GM19468 (cell line): ENCODE measurements around the gene ICAM4.
"Not testable (repeated sequence)": the region's sequence is repeated elsewhere in the genome, so short reads cannot be mapped to it uniquely, and the experiment has no call there.

Source experiments
- ATAC-seq: cut with Tn5 transposase; IDR thresholded peaks from one replicate; pipeline ENCODE4 v1.9.1; 2021; ENCODE audit warnings: mild to moderate bottlenecking, moderate library complexity, moderate number of reproducible peaks; ENCODE audit not compliant: unreplicated experiment; ENCODE audit errors: extremely low read depth

The ICAM4 gene

DNA sequence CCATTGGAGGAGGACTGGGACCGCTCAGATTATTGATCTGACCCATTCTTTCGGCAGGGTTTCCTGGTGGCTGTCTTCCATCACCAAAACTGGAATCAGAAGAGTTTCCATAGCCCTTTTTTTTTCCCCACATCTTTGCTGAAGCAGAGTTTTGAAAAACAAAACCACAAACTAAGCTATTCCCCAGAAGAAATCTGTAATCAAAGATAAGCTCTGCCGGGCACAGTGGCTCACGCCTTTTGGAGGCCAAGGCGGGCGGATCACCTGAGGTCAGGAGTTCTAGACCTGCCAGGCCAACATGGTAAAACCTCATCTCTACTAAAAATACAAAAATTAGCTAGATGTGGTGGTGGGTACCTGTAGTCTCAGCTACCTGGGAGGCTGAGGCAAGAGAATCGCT lies 20.0 kb upstream of the ICAM4 start:
- no peak for ATAC-seq

DNA sequence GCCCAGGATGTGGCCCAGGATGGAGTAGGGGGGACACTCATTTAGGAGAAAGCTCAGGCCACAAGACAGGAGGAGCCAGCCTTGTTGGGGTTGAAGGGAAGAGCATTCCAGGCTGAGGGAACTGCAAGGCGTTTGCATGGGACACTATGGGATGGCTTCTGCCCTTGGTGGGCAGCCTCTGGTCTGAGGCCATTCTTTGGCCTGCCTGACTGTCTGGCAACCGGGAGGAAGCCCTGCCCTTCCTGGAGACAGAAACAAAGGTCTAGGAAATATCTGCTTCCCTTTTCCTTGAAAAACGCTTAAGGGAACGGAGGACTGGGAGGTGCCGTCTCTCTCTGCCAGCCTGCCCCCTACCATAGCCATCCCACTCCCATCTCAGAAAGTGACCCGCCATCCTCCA lies 18.7 kb upstream of the ICAM4 start:
- no peak for ATAC-seq

DNA sequence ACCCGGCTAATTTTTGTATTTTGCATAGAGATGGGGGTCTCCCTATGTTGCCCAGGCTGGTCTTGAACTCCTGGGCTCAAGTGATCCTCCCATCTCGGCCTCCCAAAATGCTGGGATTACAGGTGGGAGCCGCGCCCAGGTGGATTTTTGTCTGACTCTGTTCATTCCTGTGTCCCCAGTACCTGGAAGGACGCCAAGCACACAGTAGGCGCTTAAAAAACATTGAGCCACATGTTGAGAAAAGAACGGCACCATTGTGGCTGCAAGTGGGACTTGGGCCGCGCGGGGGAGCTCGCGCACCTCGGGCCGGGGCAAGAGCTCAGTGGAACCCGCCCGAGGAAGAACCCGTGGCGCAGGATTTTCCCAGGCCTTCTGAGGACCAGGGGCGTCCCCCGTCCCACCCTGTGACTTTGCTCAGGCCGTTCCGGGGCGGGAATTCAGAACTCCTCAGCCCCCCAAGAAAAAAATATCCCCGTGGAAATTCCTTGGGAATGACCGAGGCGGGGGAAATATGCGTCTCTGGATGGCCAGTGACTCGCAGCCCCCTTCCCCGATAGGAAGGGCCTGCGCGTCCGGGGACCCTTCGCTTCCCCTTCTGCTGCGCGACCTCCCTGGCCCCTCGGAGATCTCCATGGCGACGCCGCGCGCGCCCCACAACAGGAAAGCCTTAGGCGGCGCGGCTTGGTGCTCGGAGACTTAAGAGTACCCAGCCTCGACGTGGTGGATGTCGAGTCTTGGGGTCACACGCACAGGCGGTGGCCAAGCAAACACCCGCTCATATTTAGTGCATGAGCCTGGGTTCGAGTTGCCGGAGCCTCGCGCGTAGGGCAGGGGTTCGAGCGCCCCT lies 17.2 kb upstream of the ICAM4 start:
- ATAC-seq = no peak

DNA sequence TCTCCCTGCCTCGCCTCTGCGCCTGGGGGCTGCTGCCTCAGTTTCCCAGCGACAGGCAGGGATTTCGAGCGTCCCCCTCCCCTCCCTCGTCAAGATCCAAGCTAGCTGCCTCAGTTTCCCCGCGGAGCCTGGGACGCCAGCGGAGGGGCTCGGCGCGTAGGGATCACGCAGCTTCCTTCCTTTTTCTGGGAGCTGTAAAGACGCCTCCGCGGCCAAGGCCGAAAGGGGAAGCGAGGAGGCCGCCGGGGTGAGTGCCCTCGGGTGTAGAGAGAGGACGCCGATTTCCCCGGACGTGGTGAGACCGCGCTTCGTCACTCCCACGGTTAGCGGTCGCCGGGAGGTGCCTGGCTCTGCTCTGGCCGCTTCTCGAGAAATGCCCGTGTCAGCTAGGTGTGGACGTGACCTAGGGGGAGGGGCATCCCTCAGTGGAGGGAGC lies 16.6 kb upstream of the ICAM4 start:
- ATAC-seq = no peak

DNA sequence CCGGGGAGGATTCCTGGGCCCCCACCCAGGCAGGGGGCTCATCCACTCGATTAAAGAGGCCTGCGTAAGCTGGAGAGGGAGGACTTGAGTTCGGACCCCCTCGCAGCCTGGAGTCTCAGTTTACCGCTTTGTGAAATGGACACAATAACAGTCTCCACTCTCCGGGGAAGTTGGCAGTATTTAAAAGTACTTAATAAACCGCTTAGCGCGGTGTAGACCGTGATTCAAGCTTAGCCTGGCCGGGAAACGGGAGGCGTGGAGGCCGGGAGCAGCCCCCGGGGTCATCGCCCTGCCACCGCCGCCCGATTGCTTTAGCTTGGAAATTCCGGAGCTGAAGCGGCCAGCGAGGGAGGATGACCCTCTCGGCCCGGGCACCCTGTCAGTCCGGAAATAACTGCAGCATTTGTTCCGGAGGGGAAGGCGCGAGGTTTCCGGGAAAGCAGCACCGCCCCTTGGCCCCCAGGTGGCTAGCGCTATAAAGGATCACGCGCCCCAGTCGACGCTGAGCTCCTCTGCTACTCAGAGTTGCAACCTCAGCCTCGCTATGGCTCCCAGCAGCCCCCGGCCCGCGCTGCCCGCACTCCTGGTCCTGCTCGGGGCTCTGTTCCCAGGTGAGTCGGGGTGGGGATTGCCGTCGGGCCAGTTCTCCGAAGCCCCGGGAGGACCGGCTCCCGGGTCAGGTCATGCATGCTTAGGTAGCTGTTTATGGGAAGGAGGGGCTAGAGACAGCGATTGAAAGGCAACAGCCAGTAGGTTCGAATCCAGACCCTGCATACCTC lies 15.9 kb upstream of the ICAM4 start, which contains the start of gene ICAM1:
Gene ICAM1 (plus strand): TSS at position 505 of the 779 bp plus-strand sequence. CDS start 40 bp downstream, at position 545.
- peak; percentile 25 for ATAC-seq

DNA sequence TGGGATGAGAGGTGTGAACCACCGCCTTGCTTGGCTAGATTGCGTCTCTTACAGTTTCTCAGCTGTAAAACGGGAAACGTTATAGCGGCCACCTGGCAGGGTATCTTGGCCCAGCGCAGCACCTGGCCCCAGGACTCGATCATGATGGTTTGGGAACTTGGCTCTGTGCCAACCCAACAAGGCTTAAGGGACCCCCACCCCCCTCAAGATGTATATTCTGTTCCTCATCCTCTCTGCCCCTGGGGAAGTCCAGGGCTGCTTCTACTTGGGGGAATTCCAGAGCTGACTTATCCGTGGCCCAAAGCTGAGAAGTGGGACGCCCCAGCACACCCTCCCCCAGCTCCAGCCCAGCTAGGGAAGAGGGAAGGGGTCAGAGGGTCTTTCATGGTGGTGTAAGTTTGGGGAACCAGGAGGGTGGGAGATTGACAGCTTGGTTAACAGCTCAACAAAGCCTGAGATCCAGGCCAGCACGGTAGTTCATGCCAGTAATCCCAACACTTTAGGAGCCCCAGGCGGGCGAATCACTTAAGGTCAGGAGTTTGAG lies 15.1 kb upstream of the ICAM4 start:
- no peak for ATAC-seq

DNA sequence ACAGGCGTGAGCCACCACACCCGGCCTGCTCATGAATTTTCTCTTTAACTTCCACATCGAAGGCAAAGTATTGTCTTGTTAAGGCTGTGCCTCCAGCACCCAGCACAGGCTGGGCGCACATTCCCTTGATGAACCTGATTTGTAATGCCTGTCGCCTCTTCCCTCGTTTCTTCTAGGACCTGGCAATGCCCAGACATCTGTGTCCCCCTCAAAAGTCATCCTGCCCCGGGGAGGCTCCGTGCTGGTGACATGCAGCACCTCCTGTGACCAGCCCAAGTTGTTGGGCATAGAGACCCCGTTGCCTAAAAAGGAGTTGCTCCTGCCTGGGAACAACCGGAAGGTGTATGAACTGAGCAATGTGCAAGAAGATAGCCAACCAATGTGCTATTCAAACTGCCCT lies 12.2 kb upstream of the ICAM4 start:
- no peak for ATAC-seq

DNA sequence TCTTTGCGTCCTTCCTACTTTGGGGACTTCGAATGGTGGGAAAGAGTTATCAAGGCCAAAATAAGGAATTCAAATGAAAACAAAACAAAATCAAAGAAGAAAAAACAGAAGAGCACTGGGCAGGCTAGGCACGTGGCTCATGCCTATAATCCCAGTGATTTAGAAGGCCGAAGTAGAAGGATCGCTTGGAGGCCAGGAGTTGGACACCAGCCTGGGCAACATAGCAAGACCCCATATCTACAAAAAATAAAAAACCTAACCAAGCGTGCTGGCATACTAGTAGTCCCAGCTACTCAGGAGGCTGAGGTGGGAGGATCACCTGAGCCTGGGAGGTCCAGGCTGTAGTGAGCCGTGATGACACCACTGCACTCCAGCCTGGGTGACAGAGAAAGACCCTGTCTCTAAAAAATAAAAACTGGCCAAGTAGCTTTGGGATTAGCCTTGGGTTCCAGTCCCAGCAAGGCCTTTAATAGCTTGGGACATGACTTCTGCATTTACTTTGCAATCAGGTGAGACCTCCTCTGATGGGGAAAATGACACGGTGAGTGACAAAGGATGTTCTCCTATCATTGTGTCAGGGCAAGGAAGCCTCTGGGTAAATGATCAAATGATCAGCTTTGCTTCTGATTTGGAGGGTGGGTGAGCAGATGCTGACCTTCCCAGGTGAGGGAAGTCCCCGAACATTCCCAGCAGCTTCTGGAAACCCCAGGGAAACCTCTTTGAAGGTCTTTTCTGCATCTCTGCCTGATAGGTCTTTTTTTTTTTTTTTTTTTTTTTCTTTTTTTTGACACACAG lies 8.8 kb upstream of the ICAM4 start:
- ATAC-seq = no peak

DNA sequence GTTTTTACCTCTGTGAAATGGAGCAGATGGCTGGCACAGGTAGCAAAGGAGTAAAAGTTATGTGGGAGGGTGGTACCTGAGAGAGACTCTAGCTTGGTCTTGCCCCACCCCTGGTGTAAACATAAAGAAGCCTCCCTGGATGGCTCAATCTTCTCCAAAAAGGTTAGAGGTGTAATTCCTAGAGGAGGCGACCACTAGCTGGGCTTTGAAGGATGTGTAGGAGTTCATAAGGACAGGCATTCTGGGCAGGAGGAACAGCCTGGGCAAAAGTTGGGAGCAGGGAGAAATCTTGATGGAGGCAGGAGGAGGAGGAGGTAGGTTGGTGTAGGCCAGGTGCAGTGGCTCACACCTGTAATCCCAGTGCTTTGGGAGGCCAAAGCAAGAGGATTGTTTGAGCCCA lies 7.8 kb upstream of the ICAM4 start:
- no peak for ATAC-seq

DNA sequence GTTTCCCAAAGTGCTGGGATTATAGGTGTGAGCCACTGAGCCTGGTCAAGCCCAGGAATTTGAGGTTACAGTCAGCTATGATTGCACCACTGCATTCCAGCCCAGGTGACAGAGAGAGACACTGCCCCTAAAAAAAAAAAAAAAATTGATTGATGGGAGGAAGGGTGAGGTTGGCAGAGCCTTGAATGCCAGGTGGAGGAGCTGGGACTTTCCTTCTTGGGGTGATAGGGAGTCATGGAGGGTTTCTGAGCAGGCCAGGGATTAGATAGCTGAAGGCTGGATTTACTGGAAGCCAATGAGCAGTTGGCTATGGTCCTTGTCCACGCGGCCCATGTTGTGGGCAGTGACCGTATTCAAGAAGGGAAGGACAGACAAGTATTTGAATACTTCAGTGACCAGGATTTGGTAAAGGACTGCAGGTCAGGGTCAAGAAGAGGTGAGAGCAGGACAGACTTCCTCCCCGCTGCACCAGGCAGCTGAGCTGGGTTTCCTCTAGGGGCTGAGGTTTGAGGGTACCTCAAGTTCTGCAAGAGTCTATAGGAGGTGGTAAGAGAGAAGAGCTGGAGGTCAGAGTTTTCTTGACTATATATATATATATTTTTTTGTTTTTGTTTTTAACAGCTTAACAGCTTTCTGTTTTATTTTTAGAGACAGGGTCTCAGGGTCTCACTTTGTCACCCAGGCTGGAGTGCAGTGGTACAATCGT lies 6.9 kb upstream of the ICAM4 start:
- no peak for ATAC-seq

DNA sequence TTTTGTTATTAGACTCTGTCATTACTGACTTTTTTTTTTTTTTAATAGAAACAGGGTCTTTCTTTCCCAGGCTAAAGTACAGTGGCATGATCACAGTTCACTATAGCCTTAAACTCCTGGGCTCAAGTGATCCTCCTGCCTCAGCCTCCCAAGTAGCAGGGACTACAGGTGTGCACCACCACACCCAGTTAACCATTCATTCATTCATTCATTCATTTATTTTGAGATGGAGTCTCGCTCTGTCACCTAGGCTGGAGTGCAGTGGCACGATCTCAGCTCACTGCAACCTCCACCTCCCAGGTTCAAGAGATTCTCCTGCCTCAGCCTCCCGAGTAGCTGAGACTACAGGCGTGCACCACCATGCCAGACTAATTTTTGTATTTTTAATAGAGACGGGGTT lies 4.7 kb upstream of the ICAM4 start:
- not testable (repeated sequence) for ATAC-seq

DNA sequence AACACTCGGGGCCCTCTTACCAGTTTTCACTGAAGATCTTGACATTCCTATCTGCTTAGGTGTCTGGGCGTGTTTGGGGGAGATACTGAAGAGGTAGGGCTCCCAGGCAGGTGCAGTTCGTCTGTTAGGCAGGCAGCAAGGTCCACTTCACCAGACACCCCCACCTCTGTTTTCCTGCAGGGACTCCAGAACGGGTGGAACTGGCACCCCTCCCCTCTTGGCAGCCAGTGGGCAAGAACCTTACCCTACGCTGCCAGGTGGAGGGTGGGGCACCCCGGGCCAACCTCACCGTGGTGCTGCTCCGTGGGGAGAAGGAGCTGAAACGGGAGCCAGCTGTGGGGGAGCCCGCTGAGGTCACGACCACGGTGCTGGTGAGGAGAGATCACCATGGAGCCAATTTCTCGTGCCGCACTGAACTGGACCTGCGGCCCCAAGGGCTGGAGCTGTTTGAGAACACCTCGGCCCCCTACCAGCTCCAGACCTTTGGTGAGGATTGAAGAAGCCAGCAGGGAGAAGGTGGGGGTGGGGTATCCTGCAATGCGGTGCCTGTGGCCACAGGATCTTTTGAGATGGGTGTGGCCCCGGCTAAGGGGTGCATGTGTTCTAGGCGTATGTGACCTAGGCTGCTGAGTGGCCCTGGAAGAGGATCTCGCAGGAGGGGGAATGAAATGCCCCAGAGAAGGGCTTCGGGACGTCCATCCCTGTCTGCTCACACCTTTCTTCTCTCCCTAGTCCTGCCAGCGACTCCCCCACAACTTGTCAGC lies 3.3 kb upstream of the ICAM4 start:
- ATAC-seq = no peak

DNA sequence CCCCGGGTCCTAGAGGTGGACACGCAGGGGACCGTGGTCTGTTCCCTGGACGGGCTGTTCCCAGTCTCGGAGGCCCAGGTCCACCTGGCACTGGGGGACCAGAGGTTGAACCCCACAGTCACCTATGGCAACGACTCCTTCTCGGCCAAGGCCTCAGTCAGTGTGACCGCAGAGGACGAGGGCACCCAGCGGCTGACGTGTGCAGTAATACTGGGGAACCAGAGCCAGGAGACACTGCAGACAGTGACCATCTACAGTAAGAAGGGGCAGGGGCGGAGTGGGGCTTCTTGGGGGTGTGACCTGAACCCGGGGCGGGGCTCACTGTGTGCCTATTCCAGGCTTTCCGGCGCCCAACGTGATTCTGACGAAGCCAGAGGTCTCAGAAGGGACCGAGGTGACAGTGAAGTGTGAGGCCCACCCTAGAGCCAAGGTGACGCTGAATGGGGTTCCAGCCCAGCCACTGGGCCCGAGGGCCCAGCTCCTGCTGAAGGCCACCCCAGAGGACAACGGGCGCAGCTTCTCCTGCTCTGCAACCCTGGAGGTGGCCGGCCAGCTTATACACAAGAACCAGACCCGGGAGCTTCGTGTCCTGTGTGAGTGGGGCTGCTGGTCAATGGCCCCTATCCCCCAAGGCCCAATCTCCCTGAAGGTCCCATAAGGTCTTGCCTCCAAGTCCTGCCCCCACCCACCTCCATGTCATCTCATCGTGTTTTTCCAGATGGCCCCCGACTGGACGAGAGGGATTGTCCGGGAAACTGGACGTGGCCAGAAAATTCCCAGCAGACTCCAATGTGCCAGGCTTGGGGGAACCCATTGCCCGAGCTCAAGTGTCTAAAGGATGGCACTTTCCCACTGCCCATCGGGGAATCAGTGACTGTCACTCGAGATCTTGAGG lies 2.4 kb upstream of the ICAM4 start:
- no peak for ATAC-seq

DNA sequence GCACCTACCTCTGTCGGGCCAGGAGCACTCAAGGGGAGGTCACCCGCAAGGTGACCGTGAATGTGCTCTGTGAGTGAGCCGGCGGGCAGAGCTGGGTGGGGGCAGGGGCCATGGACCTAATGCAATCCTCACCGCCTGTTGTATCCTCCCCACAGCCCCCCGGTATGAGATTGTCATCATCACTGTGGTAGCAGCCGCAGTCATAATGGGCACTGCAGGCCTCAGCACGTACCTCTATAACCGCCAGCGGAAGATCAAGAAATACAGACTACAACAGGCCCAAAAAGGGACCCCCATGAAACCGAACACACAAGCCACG lies 1.8 kb upstream of the ICAM4 start:
- ATAC-seq = no peak

DNA sequence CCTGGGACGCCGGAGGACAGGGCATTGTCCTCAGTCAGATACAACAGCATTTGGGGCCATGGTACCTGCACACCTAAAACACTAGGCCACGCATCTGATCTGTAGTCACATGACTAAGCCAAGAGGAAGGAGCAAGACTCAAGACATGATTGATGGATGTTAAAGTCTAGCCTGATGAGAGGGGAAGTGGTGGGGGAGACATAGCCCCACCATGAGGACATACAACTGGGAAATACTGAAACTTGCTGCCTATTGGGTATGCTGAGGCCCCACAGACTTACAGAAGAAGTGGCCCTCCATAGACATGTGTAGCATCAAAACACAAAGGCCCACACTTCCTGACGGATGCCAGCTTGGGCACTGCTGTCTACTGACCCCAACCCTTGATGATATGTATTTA lies 1.4 kb upstream of the ICAM4 start:
- no peak for ATAC-seq

DNA sequence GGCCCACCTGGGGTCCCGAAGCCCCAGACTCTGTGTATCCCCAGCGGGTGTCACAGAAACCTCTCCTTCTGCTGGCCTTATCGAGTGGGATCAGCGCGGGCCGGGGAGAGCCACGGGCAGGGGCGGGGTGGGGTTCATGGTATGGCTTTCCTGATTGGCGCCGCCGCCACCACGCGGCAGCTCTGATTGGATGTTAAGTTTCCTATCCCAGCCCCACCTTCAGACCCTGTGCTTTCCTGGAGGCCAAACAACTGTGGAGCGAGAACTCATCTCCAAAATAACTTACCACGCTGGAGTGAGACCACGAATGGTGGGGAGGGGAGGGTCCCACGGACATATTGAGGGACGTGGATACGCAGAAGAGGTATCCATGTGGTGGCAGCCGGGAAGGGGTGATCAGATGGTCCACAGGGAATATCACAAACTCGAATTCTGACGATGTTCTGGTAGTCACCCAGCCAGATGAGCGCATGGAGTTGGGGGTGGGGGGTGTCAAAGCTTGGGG lies 2.0 kb downstream of the ICAM4 start:
- ATAC-seq = no peak

DNA sequence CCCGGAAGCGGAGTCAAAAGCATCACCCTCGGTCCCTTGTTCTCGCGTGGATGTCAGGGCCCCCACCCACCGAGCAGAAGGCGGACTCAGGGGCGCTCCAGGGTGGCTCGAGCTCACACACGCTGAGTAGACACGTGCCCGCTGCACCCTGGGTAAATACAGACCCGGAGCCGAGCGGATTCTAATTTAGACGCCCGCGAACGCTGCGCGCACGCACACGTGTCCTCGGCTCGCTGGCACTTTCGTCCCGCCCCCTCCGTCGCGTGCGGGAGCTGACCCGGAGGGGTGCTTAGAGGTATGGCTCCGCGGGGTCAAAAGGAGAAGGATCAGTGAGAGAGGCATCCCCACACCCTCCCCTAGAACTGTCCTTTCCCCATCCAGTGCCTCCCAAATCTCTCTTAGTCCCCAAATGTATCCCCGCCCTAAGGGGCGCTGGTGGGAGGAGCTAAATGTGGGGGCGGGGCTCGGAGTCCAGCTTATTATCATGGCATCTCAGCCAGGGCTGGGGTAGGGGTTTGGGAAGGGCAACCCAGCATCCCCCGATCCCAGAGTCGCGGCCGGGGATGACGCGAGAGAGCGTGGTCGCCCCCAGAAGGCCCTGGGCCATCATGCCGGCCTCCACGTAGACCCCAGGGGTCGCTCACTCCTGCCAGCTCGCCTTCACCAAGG lies 2.5 kb downstream of the ICAM4 start:
- ATAC-seq = no peak
